HG03095 (cell line): ENCODE data around the gene MRTO4.
"Not testable (repeated sequence)": the region's sequence is repeated elsewhere in the genome, so short reads cannot be mapped to it uniquely, and the experiment has no call there.

Experiments used
- ATAC-seq: cut with Tn5 transposase; IDR thresholded peaks from one replicate; pipeline ENCODE4 v1.9.1; 2021; ENCODE audit warnings: moderate library complexity; ENCODE audit not compliant: unreplicated experiment

MRTO4 gene

DNA sequence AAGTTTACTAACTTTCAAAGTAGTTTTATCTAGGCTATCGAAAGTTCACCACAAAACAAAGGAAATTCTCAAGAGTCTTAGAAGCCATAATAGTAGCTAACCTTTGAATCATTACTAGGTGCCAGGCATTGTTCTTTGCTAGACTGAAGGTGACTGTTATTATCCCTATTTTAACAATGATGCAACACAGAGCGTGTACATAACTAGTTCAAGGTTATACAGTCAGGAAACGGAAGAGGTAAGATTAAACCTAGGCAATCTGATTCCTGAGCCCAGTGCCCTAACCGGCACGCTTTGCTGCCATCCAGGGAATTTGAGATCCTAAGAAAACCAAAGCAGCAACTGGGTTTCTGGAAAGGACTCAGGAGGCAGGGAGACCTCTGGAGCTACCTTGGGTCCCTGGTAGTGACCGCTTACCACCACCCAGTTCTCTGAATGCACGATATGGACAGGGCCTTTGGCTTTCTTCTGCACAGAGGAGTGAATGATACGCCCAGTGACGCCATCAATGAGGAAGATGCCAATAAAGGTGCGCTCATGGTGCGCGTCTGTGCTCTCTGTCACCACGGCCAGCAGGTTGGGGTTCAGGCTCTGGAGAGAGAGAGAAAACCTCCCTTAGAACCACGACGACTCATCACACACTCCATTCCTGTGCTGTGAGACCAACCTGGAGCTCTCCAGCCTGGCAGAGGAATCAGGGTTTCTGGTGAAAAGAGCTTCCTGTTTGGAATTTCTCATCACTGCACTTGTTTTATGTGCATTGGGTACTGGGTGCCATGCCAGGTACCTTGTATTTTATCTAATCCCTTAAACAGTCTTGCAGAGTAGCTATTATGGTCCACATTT is 28.4 kb upstream of the MRTO4 start:
- ATAC-seq = no peak

DNA sequence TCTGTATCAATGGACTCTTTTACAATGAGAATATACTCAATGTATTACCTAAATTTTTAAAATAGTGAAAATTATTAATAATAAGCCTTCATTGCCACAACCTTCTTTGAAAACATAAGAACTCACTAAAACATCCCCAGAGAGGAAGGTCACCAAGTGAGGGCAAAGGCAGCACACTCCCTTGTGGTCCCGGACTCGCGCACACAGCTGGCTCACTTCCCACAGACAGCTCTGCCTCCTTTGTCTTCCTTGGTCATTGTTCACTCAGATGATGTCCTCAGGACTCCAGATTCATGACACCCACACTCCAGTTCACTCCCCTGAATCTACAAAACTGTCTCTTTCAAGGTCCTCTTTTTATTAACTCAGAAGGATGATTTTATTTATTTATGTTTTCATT is 22.4 kb upstream of the MRTO4 start:
- no peak for ATAC-seq

DNA sequence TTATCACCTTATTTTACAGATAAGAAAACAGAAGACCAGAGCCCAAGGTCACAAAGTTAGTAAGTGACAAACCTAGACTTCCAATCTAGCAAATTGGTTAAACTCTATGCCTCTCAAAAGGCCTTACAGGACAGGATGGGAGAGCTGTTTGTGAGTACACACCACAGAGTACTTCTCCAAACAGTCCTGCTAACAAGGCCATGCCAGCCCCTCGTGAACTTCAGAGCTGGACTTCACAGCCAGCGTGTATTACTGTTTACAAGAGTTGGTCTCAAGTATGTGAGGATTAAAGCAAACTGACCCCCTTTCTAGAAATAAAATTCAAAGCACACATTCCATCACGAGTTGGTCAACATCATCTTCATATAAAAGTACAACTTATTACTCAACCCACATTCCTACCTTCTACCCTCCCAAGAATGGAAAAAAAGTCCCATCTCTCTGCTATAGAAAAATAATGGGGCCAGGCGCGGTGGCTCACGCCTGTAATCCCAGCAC is 21.7 kb upstream of the MRTO4 start:
- ATAC-seq = no peak

DNA sequence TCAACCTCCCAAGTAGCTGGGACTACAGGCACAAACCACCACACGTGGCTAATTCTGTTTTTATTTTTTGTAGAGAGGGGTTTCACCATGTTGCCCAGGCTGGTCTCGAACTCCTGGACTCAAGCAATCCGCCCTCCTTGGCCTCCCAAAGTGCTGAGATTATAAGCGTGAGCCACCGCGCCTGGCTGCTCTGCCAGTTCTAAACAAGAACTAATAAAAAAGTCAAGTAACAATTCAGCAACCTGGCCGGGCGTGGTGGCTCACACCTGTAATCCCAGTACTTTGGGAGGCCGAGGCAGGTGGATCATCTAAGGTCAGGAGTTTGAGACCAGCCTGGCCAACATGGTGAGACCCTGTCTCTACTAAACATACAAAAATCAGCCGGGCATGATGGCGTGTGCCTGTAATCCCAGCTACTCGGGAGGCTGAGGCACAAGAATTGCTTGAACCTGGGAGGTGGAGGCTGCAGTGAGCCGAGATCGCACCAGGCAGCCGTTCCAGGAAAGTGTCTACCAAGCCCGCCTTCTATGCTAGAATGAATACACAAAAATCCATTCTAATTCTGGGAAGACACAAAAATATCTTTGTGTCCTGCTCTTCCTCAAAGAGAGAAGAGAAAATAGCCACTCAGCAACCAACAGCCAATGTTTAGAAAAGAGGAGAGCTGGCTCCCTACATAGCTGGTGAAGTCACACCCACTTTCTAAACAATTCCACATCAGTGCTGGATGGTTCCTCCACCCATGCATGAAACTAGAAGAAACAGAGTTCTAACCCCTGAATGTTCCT is 19.7 kb upstream of the MRTO4 start:
- ATAC-seq = not testable (repeated sequence)

DNA sequence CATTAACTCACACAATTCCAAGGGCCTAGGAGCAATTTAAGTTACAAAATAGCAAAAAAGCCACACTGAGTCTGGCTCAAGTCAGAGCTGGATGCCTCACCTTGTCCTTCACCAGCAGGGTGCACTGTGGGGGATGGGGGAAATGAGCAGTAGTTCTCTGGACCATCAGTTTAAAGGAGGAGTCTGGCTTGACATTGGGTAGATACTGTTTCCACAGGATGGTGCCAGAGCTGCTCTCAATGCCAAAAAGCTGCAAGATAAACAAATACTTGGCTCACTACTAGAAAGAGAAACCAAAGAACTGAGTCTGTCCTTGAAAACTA is 19.1 kb upstream of the MRTO4 start:
- ATAC-seq = no peak

DNA sequence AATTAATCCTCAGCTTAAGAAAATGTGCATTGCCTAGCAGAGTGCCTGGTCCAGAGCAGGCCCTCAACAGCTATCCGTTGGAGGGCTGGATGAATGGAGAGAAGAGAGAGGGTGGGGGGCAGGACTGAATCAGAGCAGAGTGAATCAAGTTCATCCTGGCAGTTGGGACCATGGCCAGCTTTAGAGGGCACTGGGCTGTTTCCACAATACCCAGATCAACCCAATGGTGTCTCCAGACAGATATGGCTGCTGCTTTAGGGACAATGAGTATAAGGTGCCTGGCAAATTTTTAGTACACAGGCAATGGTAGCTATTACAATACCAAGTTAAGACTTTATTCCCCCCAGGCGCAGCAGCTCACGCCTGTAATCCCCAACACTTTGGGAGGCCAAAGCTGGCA is 17.4 kb upstream of the MRTO4 start:
- no peak for ATAC-seq

DNA sequence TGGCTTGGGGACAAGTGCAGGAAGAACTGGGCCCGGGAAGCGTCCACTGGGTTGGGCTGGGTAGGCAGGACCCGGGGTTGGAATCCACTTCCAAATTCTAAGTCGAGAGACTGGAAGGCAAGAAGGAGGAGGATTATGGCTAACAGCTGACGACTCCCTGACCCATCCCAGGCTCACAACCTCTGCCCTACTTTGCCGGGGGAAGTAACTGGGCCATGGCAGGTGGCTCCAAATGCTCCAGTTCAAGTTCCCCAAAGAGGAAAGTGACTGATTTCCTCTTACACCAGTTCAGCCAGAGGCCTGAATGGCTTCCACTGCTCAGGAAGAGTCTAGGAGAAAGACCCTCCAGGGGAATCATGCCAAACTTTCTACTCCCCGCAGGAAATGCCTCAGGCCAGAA is 11.7 kb upstream of the MRTO4 start:
- ATAC-seq = no peak

DNA sequence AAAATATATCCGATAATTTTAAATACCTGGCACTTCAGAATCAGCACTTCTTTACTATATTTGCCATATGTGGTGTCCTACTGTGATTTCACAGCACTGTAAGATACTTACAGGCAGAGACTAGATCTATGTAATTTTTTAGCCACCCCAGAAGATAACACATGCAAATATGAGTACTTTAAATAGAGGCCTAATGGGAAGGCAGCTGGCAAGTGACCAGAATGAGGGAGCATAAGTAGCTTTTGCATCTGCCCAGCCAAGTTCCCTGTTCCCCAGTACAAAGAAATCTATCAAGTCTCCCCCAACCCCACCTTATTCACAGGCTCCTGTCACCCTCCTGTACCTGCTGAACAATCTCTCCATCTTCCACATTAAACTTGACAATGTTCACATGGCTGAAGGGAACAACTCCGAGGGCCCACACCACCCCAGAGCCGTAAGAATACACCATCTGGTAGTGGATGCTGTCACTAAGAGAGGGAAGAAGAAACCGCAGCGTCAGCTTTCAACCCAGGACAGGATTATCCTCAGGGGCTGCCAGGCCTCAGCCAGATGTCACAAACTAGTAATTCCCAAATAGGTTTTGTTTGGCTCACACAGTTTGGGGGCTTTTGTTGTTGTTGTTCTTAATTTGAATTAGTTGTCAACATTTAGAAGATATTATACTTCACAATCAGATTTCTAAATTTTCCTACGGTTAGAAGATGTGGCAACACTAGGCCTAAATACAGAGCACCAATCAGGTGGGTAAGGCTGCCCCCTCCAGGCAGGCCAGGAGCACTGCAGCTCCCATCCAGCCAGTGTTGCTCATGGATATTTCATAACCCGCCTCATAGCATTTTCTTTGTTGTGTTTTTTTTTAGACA is 10.7 kb upstream of the MRTO4 start:
- ATAC-seq = no peak

DNA sequence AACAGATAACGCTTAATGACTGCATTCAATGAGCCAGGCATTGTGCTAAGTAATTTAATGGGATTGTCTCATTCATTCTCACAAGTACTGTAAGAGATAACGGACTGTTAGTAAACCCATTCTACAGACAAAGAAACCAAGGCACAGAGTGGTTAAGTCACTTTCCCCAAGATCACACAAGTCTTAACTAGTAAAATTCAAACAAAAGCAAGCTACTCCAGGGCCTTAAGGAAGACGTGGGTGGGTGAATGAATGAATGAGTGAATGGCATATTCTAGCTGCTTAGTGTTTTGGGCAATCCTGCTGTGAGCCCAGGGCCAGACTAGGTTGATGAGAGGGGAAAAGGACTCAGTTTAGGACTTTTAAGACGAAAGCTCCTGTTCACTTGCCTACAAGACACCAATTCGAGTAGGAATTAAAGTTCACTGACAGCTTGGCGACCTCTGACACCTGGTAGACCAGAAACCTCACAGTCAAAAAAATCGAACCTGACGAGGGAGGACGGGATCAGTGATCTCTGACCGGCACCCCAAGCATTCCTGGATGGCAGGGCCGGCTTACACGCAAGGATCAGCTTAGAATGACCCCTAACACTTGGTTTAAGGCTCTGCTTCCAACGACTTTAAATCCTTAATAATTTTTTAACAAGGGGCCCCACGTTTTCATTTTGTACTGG is 838 bp upstream of the MRTO4 start:
- no peak for ATAC-seq

DNA sequence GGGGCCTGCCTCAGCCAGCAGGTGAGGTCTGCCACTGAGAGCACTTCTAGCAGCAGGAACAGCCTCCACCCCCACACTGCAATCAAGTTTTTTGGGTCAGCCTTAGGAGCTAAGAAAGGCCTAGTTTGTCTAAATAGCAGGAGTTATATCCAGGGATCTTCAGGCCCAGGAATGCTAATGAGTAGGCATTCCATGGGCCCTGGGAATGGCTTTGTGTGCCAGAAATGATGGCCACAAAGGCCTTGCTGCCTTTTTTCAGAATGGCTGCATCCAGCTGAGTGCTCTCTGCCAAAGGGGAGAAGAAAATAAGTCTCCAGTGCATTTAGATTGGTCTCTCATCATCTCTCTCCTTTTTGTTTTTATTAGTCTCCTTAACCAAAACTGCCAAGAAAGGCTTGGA is 2.8 kb downstream of the MRTO4 start:
- no peak for ATAC-seq

DNA sequence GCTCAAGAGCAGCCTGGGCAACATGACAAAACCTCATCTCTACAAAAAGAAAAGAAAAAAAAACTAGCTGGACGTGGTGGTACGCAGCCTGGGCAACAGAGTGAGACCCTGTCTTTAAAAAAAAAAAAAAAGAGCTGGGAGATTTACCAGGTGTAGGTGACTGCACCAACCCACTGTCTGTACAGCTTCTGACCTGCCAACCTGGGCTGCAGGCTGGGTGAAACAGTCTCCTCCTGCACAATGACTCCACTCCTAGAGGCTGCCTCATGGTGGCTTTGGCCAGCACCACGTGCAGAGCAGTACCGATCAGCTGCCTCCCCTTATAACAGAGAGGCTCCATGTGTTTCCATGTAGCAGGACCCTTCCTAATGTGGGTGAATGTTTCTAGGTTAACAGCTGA is 3.7 kb downstream of the MRTO4 start:
- ATAC-seq = no peak

DNA sequence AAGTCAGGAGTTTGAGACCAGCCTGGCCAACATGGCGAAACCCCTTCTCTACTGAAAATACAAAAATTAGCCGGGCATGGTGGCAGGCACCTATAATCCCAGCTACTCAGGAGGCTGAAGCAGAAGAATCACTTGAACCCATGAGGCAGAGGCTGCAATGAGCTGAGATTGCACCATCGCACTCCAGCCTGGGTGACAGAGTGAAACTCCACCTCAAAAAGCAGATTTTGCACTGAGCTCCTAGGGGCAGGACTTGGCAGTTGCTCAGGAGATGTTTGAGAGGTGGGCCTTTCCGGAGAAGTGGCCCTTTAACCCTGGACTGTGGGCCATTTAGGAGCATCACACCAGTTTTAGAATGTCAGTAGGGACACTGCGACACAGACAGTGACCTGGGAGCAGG is 4.7 kb downstream of the MRTO4 start:
- ATAC-seq = not testable (repeated sequence)

DNA sequence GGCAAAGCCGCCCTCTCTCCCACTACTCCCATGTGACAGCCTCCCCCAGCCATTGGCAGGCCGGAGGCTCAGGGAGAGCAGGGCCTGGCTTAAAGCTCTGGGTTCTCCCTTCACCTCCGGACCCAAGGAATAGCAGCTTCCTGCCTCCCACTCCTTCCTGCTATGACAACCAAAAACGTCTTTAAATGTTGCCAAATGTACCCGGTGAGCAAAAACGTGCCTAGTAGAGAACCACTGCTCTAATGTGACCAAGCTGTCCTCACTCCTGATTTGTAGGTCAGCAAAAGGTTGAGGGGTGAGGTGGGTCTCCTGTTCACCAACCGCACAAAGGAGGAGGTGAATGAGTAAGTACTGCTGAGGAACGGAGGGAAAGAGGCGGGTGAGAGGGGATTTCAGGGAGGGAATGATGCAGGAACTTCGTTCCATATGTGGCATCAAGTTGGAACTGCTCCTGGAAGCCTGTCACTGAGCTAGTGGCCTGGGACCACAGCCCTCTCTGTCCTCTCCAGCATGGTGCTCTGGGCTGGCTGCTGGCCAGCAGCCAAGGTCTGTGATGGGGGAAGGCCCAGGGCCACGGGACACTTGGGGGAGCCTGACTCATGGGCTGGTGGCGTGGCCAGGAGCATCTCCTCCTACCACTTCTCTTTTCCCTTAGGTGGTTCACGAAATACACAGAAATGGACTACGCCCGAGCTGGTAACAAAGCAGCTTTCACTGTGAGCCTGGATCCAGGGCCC is 5.7 kb downstream of the MRTO4 start:
- no peak for ATAC-seq

DNA sequence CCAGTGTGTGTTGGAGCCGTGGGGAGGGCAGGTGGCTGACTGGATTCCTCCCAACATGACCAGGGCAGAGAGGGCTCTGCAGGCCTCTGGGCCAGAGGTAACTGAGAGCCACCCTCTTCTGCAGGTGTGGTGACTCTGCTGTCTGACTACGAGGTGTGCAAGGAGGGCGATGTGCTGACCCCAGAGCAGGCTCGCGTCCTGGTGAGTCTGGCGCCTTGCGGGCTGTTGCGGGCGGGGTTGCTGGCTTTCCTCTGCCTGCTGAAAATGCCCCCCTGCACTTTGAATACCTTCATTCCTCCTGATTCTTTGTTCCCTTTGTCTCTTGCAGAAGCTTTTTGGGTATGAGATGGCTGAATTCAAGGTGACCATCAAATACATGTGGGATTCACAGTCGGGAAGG is 6.7 kb downstream of the MRTO4 start:
- no peak for ATAC-seq

DNA sequence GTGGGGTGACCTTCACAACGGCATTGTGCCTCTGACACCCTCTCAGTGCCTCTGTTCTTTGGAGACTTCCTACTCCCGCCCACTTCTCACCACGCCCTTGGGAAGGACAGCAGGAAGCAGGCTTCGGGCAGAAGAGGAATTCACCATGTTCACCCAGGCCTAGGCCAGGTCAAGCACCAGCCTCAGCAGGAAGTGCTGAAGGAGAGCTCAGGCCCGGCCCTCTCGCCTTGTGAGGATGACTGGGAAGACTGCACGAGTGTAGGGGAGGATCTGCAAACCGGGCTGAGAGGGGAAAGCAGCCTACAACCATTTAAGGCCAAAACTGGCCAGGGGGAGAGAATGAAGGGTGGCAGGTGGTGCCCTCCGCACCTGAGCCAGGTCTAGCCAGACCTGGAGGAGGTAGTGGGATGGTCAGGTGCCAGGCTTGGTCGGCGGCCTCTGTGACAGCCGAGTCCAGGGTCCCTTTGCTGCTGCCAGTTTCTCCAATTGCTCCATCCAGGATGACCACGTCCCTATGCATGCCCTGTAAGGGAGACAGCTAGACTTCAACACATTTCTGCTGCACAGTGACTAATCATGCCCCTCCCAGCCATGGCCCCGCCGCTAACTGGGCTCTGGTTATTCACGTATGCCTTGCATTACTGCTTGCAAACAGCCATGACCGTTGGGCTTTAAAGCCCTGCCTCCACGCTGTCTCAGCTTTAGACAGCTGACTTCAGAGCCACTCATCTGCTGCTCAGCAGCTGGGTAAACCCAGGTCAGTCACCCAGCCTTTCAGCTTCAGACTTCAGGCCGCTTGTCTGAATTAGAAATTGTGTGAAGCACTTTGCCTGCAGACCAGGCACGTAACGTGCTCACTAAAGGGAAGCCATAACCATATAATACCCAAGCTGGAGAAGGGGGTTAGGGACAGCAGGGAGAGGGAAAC is 8.9 kb downstream of the MRTO4 start:
- no peak for ATAC-seq

DNA sequence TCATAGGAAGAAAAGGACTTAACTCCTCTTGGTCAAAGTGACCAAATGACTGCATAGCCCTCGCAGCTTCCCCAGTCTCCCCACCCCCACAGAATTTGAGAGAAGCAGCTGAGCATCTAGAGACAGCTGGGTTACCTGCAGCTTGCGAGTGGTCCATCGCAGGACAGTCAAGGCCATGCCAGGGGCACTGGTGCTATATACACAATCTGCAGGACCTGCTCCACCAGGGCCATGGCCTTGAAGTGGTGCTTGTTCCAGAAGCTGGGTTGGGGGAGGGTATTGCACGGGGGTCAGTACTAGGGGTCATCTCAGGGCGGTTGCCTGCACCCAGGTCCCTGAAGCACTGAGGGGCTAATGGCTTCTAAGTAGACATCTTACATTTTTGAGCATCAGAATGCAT is 10.4 kb downstream of the MRTO4 start:
- ATAC-seq = no peak

DNA sequence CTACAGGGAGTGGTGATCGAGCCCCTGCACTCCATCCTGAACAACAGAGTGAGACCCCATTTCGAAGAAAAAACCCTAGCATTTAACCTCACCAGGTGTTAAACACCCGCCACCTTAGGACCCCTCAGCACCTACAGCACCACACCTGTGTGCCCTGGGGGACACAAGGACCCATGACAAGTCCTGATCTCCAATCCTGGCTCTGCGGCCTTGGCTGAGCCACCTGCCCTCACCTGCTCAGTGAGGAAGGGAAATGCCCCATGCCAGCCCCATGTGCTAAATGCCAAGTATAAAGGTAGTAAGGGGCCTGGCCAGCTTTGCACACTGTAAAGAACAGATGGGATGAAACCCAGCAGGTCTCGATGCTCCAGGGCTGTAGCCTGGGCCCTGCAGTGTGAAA is 11.1 kb downstream of the MRTO4 start:
- no peak for ATAC-seq

DNA sequence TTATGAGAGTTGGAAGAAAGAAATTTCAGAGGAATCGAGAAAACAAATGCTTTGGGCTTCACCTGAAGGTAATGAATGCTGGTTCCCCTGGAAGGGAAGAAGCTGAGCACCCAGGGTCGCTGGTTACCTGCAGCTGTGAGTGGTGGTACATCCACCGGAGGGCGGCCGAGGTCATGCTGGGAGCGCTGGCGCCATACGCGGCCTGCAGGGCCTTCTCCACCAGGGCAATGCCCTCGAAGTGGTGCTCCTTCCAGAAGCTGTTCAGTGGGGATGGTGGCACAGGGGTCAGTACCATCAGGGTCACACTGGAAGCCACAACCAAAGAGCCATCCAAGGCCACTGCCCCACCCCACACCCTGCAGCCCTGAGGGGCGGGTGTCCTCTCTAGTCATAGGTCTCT is 16.8 kb downstream of the MRTO4 start:
- ATAC-seq = no peak
